DOHH2 (cell line): Measurements from ENCODE around the gene CEMIP.

Source experiments
- H3F3A ChIP-seq: fragments of 200-600 bp; sonication (generic), shearing (Covaris generic); 2 replicates; pipeline ENCODE4 v1.6.0; 2016; ENCODE audit warnings: antibody characterized with exemption, mild to moderate bottlenecking; ENCODE audit not compliant: control insufficient read depth, insufficient read depth
- H3K27ac ChIP-seq: fragments of 200-600 bp; sonication (generic); 2 replicates; pipeline ENCODE4 v1.5.1; 2014; ENCODE audit warnings: low read depth, mild to moderate bottlenecking, low read length, moderate library complexity
- H3K27me3 ChIP-seq: fragments of 200-600 bp; sonication (generic); 2 replicates; pipeline ENCODE4 v1.6.1; 2014; ENCODE audit warnings: mild to moderate bottlenecking, low read length, mixed read lengths; ENCODE audit not compliant: control insufficient read depth
- H3K36me3 ChIP-seq: fragments of 200-600 bp; sonication (generic); 2 replicates; pipeline ENCODE4 v1.6.1; 2014; ENCODE audit warnings: mild to moderate bottlenecking, low read length, moderate library complexity, mixed read lengths; ENCODE audit not compliant: control insufficient read depth
- H3K4me1 ChIP-seq: fragments of 200-600 bp; sonication (generic); 2 replicates; pipeline ENCODE4 v1.6.1; 2014; ENCODE audit warnings: mild to moderate bottlenecking, low read length, mixed read lengths; ENCODE audit not compliant: control insufficient read depth
- H3K4me2 ChIP-seq: fragments of 200-600 bp; sonication (generic); 2 replicates; pipeline ENCODE4 v1.6.0; 2014; ENCODE audit warnings: mild to moderate bottlenecking, low read length, moderate library complexity
- H3K4me3 ChIP-seq: fragments of 200-600 bp; sonication (generic); 2 replicates; pipeline ENCODE4 v1.5.1; 2014; ENCODE audit warnings: mild to moderate bottlenecking, low read length, mixed read lengths
- H3K79me2 ChIP-seq: fragments of 200-600 bp; sonication (generic); 2 replicates; pipeline ENCODE4 v1.6.1; 2014; ENCODE audit warnings: mild to moderate bottlenecking, low read length, mixed read lengths; ENCODE audit not compliant: control insufficient read depth
- H3K9me2 ChIP-seq: fragments of 200-600 bp; sonication (generic); replicated peaks from 2 replicates; pipeline ENCODE4 v1.6.1; 2014; ENCODE audit warnings: mild to moderate bottlenecking, low read length, mixed read lengths; ENCODE audit not compliant: control insufficient read depth
- H3K9me3 ChIP-seq: fragments of 200-600 bp; sonication (generic); 2 replicates; pipeline ENCODE4 v1.6.1; 2014; ENCODE audit warnings: antibody characterized with exemption, low read length, mixed read lengths; ENCODE audit not compliant: control insufficient read depth, insufficient read depth
- H4K20me1 ChIP-seq: fragments of 200-600 bp; sonication (generic); 2 replicates; pipeline ENCODE4 v1.6.0; 2014; ENCODE audit warnings: low read depth, mild to moderate bottlenecking, antibody characterized with exemption, low read length, moderate library complexity; ENCODE audit not compliant: control insufficient read depth, insufficient read depth
- EZH2phosphoT487 ChIP-seq: fragments of 200-600 bp; sonication (generic); IDR thresholded peaks from 2 replicates; pipeline ENCODE4 v1.6.1; 2017; ENCODE audit warnings: borderline replicate concordance, mild to moderate bottlenecking, antibody characterized with exemption, low read length, moderate library complexity, mixed read lengths
- TF ChIP-seq, protein P1 (sequence below): fragments of 200-600 bp; sonication (generic); IDR thresholded peaks from one replicate; pipeline ENCODE4 v1.5.1; 2014; ENCODE audit warnings: antibody characterized with exemption, mild to moderate bottlenecking, low read depth, low read length; ENCODE audit not compliant: poor library complexity, severe bottlenecking

CEMIP gene

GRCh38 chr15:80834402-80834801, 55.2 kb downstream of the CEMIP start:
- no peaks in the 10 kb centered on the region for H3K79me2 ChIP-seq
- peaks cover 7% of the 10 kb centered on the region; the same call in 1 of the 2 replicates for H3K27me3 ChIP-seq
- H3F3A ChIP-seq: no peaks in the 10 kb centered on the region
- TF ChIP-seq EZH2phosphoT487: no peak
- TF ChIP-seq, protein P1, sequence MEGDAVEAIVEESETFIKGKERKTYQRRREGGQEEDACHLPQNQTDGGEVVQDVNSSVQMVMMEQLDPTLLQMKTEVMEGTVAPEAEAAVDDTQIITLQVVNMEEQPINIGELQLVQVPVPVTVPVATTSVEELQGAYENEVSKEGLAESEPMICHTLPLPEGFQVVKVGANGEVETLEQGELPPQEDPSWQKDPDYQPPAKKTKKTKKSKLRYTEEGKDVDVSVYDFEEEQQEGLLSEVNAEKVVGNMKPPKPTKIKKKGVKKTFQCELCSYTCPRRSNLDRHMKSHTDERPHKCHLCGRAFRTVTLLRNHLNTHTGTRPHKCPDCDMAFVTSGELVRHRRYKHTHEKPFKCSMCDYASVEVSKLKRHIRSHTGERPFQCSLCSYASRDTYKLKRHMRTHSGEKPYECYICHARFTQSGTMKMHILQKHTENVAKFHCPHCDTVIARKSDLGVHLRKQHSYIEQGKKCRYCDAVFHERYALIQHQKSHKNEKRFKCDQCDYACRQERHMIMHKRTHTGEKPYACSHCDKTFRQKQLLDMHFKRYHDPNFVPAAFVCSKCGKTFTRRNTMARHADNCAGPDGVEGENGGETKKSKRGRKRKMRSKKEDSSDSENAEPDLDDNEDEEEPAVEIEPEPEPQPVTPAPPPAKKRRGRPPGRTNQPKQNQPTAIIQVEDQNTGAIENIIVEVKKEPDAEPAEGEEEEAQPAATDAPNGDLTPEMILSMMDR: no peak
- H3K4me3 ChIP-seq: no peak overlapping the region
- H3K27ac ChIP-seq: no peak overlapping the region
- no peaks in the 10 kb centered on the region for H4K20me1 ChIP-seq
- H3K9me3 ChIP-seq: no peaks in the 10 kb centered on the region
- H3K4me1 ChIP-seq: no peaks in the 10 kb centered on the region
- H3K9me2 ChIP-seq: no peaks in the 10 kb centered on the region
- H3K4me2 ChIP-seq: no peak overlapping the region
- H3K36me3 ChIP-seq: no peaks in the 10 kb centered on the region

DNA sequence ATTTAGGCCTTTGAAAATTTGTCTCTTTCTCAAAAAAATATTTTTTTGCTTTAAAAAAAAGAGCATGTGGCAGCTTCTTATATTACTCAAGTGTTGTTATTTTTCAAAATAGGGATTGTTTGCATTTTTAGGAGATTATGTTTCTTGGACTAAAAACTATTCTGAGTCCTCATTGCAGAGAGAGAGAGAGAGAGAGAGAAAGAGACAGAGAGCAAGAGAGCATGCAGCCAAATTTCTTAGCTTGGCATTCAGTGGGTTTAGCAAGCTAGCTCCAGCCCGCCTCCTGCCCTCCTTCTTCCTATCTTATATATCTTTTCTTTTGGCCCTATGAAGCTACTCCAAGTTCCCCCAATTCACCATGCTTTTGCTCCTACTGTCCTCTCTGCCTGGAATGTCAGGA, 55.7 kb downstream of the CEMIP start:
- Histone ChIP-seq H3K36me3 (no peaks in the 10 kb centered on the region), H3K9me2 (no peaks in the 10 kb centered on the region), H3F3A (no peaks in the 10 kb centered on the region), H4K20me1 (no peaks in the 10 kb centered on the region), H3K9me3 (no peaks in the 10 kb centered on the region), H3K79me2 (no peaks in the 10 kb centered on the region), H3K4me3 (no peak overlapping the region), H3K27me3 (peaks cover 7% of the 10 kb centered on the region; the same call in 1 of the 2 replicates), H3K4me2 (no peak overlapping the region), H3K4me1 (no peaks in the 10 kb centered on the region), H3K27ac (no peak overlapping the region)
- TF ChIP-seq, protein P1: no peak
- no peak for TF ChIP-seq EZH2phosphoT487

- Histone ChIP-seq H3K36me3 (no peaks in the 10 kb centered on the region), H4K20me1 (no peaks in the 10 kb centered on the region), H3K27me3 (peaks cover 7% of the 10 kb centered on the region; the same call in 1 of the 2 replicates), H3K4me2 (no peak overlapping the region), H3K79me2 (no peaks in the 10 kb centered on the region), H3K4me3 (no peak overlapping the region), H3K27ac (no peak overlapping the region), H3K4me1 (no peaks in the 10 kb centered on the region), H3F3A (no peaks in the 10 kb centered on the region), H3K9me2 (no peaks in the 10 kb centered on the region), H3K9me3 (no peaks in the 10 kb centered on the region)
- no peak for TF ChIP-seq EZH2phosphoT487
- TF ChIP-seq, protein P1: no peak
Measured at GRCh38 chr15:80835336-80835735, 56.2 kb downstream of the CEMIP start.
